PC-9 (cell line): ENCODE results near the gene PDLIM7. TPM values are rescaled to one million over a fixed set of nuclear protein-coding genes. Genes with fewer than 3 reads are reported as not detected.

Experiments
- BruUV-seq: library from RNA; stranded (reverse); fragments of 400-500 nt; replicated peaks from 2 replicates; lab custom pipeline; 2021; lab: Mats Ljungman, UMichigan
- CTCF ChIA-PET: fragments of 300-600 bp; sonication (Branson Sonifier 250); formaldehyde crosslinking; loops from one replicate; lab custom pipeline; 2022; ENCODE audit warnings: antibody characterized with exemption; lab: Charles Lee
- POLR2A ChIA-PET: fragments of 300-600 bp; sonication (Branson Sonifier 250); formaldehyde crosslinking; loops from one replicate; lab custom pipeline; 2022; ENCODE audit warnings: antibody characterized with exemption; ENCODE audit not compliant: unreplicated experiment; lab: Charles Lee
- DNase-seq, 2 experiments: peaks; one replicate each; pipeline versions ENCODE4 v3.0.0 to v3.0.0-alpha.2; 2015 to 2022; ENCODE audit warnings: mixed read lengths in 1 of 2
- H2AFZ ChIP-seq: fragments of 200-600 bp; sonication (generic); 2 replicates; pipeline ENCODE4 v1.8.1; 2017; ENCODE audit warnings: antibody characterized with exemption
- H3F3A ChIP-seq: fragments of 200-600 bp; sonication (generic); 2 replicates; pipeline ENCODE4 v1.8.1; 2017; ENCODE audit warnings: antibody characterized with exemption, mild to moderate bottlenecking, low read depth; ENCODE audit not compliant: insufficient read depth
- H3K27ac ChIP-seq: fragments of 200-600 bp; sonication (generic); 2 replicates; pipeline ENCODE4 v1.6.1; 2016; ENCODE audit warnings: mixed run types
- H3K27me3 ChIP-seq: fragments of 200-600 bp; sonication (generic); 2 replicates; pipeline ENCODE4 v1.6.1; 2016; ENCODE audit warnings: low read depth, mixed run types; ENCODE audit not compliant: insufficient read depth
- H3K36me3 ChIP-seq: fragments of 200-600 bp; sonication (generic); 2 replicates; pipeline ENCODE4 v1.6.1; 2016; ENCODE audit warnings: low read depth, mixed run types
- H3K4me1 ChIP-seq: fragments of 200-600 bp; sonication (generic); replicated peaks from 2 replicates; pipeline ENCODE4 v1.6.1; 2016; ENCODE audit warnings: mixed run types; ENCODE audit not compliant: insufficient read depth
- H3K4me2 ChIP-seq: fragments of 200-600 bp; sonication (generic); 2 replicates; pipeline ENCODE4 v1.6.1; 2017; ENCODE audit warnings: mixed run types
- H3K4me3 ChIP-seq: fragments of 200-600 bp; sonication (generic); 2 replicates; pipeline ENCODE4 v1.6.1; 2016; ENCODE audit warnings: mixed run types
- H3K79me2 ChIP-seq: fragments of 200-600 bp; sonication (generic); 2 replicates; pipeline ENCODE4 v1.6.1; 2017; ENCODE audit warnings: low read depth, mixed run types
- H3K9me2 ChIP-seq: fragments of 200-600 bp; sonication (generic); 2 replicates; pipeline ENCODE4 v1.8.1; 2017; ENCODE audit warnings: mild to moderate bottlenecking; ENCODE audit not compliant: insufficient read depth
- H3K9me3 ChIP-seq: fragments of 200-600 bp; sonication (generic); 2 replicates; pipeline ENCODE4 v1.8.1; 2016; ENCODE audit warnings: low read depth; ENCODE audit not compliant: insufficient read depth
- H4K20me1 ChIP-seq: fragments of 200-600 bp; sonication (generic); 2 replicates; pipeline ENCODE4 v1.8.1; 2017; ENCODE audit not compliant: insufficient read depth
- CTCF ChIP-seq: fragments of 200-600 bp; sonication (generic); conservative IDR thresholded peaks from 2 replicates; pipeline ENCODE4 v1.6.1; 2017; ENCODE audit warnings: mixed run types, antibody characterized with exemption, mild to moderate bottlenecking, moderate library complexity
- EZH2 ChIP-seq: fragments of 200-600 bp; sonication (generic); IDR thresholded peaks from 2 replicates; pipeline ENCODE4 v1.8.0; 2017; ENCODE audit warnings: antibody characterized with exemption, low read depth
- intact Hi-C: fragments of 100-400 bp; cut with micrococcal nuclease; formaldehyde crosslinking; loops from one replicate; pipeline ENCODE4 v1.10.0; 2022; ENCODE audit not compliant: unreplicated experiment
- total RNA-seq: library from RNA; stranded (reverse); gene quantifications from 2 replicates; pipeline ENCODE4 v1.2.3, GENCODE V29; 2021

The PDLIM7 gene
- total RNA-seq, 1 experiment from 2014 or later: 167 TPM

- intact Hi-C loops: no loop called here
- peak overlapping the region; percentile 31 for H3K4me2 ChIP-seq
- ChIA-PET CTCF (interaction anchor here (1.1 to 1.6 kb wide), 3 partner anchors 29 to 532 kb away, joined by 3 to 4 read pairs (median 4); partner anchors contain the start of gene DDX41), POLR2A (interaction anchor here (0.6 kb wide), 1 partner anchor 141 kb away, joined by 3 read pairs; no protein-coding TSS in a partner anchor)
- no TSS peak for BruUV-seq
- no peaks in the 10 kb centered on the region for H3K9me2 ChIP-seq
- H4K20me1 ChIP-seq: peaks cover 62% of the 10 kb centered on the region
- no peak for DNase-seq
- no peak overlapping the region for H3K4me3 ChIP-seq
- peaks cover 58% of the 10 kb centered on the region for H3K79me2 ChIP-seq
- H3F3A ChIP-seq: peaks cover 27% of the 10 kb centered on the region
- H3K4me1 ChIP-seq: peaks cover 31% of the 10 kb centered on the region
- H2AFZ ChIP-seq: no peak overlapping the region
- peak overlapping the region; percentile 69 for H3K27ac ChIP-seq
- TF ChIP-seq CTCF: no peak
- TF ChIP-seq EZH2: no peak
- no peaks in the 10 kb centered on the region for H3K36me3 ChIP-seq
- H3K27me3 ChIP-seq: no peaks in the 10 kb centered on the region
- H3K9me3 ChIP-seq: no peaks in the 10 kb centered on the region
Measured at GRCh38 chr5:177545487-177546257, 48.3 kb upstream of the PDLIM7 start.

DNA sequence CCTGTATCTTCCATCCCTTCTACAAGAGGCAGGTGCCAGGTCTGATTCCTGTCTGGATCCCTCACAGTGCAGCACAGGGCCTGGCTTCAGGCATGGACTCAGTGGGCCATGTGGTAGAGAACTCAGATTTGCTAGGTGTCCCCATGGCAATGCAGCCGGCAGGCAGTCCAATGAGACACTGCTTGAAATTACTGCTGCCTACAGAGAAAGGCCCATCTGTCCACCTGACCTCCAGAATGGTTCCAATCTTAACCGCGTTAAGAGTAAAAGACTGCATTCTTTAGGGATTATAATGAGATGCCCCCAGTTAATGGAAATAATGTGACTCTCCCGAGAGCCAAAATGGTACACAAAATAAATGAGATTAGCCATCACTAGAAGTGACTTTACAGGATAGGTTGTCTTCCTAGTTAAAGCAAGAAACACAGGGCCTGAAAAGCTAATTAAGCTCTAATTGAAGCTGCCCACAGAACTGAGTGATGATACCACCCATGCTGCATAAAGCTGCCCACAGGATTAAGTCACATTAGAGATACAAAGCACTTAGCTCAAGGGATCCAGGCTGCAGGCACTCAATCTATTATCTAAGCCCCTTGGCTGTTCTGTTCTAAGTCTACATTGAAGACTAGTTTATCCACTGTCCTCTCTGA, 45.5 kb upstream of the PDLIM7 start:
- Histone ChIP-seq H4K20me1 (peaks cover 56% of the 10 kb centered on the region), H3K36me3 (no peaks in the 10 kb centered on the region), H3K9me2 (no peaks in the 10 kb centered on the region), H3K79me2 (peaks cover 45% of the 10 kb centered on the region), H3K4me3 (no peak overlapping the region), H3K4me2 (no peak overlapping the region), H3K27ac (no peak overlapping the region), H3K4me1 (peaks cover 28% of the 10 kb centered on the region), H2AFZ (no peak overlapping the region), H3K9me3 (no peaks in the 10 kb centered on the region), H3K27me3 (no peaks in the 10 kb centered on the region), H3F3A (peaks cover 27% of the 10 kb centered on the region)
- no peak for TF ChIP-seq EZH2
- no peak for TF ChIP-seq CTCF
- no peak for DNase-seq
- ChIA-PET CTCF (no interaction called here), POLR2A (no interaction called here)
- intact Hi-C loops: no loop called here
- BruUV-seq: no TSS peak

DNA sequence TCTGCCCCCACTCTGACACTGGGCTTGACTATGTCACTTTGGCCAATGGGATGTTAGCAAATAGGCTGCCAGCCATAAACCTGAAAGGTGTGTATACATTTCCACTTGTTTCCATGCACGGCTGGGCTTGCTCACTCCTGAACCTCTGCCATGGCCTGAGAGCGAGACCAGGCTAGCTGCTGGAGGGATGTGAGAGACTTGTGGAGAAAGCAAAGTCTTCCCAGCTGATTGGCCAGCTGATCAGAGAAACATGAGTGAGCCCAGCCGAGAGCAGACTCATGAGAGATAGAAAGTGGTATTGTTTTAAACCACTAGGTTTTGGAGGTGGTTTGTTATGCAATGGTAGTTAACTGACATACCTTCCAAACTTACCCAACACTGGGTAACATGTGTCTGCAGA, 43.0 kb upstream of the PDLIM7 start:
- no peak overlapping the region for H3K27ac ChIP-seq
- H3K4me1 ChIP-seq: peaks cover 8% of the 10 kb centered on the region; the same call in 1 of the 2 replicates
- H3K79me2 ChIP-seq: peaks cover 38% of the 10 kb centered on the region
- POLR2A ChIA-PET: no interaction called here
- CTCF ChIA-PET: no interaction called here
- peaks cover 42% of the 10 kb centered on the region for H4K20me1 ChIP-seq
- no peak overlapping the region for H2AFZ ChIP-seq
- TF ChIP-seq CTCF (no peak), EZH2 (no peak)
- no peaks in the 10 kb centered on the region for H3K9me3 ChIP-seq
- H3K9me2 ChIP-seq: no peaks in the 10 kb centered on the region
- H3F3A ChIP-seq: peaks cover 5% of the 10 kb centered on the region
- H3K4me2 ChIP-seq: no peak overlapping the region
- no peak overlapping the region for H3K4me3 ChIP-seq
- BruUV-seq: no TSS peak
- no peaks in the 10 kb centered on the region for H3K27me3 ChIP-seq
- peaks cover 6% of the 10 kb centered on the region; the same call in 1 of the 2 replicates for H3K36me3 ChIP-seq
- DNase-seq: no peak
- intact Hi-C loops: no loop called here
